ENCODE results near the gene TPRN.

DNA sequence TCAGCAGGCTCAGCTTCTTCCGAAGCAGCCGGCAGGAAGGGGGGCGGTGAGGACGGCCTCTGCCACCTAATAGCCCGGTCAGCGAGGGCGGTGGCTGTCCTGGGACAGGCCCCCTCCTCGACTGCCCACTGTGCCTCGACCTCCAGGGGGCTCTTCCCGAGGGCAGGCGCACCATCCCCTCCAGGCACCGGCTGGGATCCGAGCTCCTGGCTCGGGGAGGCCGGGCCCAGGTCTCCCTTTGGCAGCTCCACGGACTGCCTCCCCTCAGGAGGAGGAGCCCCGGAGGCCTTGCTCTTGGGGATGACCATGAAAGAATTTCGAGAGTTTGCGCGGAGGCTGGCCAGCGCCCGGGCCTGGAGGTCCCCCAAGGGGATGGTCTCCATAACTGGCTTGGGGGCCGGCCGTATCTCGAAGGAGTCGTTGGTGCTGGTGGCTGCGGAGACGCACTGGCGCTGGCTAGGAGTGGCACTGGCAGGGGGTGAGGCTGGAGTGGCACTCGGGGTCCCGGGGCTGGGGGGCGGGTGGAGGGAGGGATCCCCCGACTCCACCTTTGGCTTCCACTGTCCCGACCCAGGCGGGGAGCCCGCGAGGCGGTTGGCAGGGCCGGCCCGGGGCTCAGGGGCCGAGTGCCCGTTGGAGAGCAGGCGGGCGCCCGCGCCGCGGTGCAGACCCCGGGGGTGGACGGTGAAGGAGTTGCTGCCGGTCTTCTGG lies 975 bp downstream of the TPRN start:
- TF ChIP-seq, protein P1, sequence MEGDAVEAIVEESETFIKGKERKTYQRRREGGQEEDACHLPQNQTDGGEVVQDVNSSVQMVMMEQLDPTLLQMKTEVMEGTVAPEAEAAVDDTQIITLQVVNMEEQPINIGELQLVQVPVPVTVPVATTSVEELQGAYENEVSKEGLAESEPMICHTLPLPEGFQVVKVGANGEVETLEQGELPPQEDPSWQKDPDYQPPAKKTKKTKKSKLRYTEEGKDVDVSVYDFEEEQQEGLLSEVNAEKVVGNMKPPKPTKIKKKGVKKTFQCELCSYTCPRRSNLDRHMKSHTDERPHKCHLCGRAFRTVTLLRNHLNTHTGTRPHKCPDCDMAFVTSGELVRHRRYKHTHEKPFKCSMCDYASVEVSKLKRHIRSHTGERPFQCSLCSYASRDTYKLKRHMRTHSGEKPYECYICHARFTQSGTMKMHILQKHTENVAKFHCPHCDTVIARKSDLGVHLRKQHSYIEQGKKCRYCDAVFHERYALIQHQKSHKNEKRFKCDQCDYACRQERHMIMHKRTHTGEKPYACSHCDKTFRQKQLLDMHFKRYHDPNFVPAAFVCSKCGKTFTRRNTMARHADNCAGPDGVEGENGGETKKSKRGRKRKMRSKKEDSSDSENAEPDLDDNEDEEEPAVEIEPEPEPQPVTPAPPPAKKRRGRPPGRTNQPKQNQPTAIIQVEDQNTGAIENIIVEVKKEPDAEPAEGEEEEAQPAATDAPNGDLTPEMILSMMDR (IDR thresholded peaks at IDR 0.05; ENCODE audit: insufficient read depth, low read depth, low read length), result no peak
- no peak for TF ChIP-seq EZH2 (IDR thresholded peaks at IDR 0.05; ENCODE audit: insufficient read depth, low read length)
